GM18519 (cell line): Measurements from ENCODE around the gene LRRC8C.
A peak's percentile ranks its signal among the peaks of the same experiment; 100 is the strongest.

Experiments
- ATAC-seq: cut with Tn5 transposase; IDR thresholded peaks from one replicate; pipeline ENCODE4 v1.9.1; 2021; ENCODE audit warnings: mild to moderate bottlenecking, moderate library complexity; ENCODE audit not compliant: unreplicated experiment, low FRiP score

Gene LRRC8C

DNA sequence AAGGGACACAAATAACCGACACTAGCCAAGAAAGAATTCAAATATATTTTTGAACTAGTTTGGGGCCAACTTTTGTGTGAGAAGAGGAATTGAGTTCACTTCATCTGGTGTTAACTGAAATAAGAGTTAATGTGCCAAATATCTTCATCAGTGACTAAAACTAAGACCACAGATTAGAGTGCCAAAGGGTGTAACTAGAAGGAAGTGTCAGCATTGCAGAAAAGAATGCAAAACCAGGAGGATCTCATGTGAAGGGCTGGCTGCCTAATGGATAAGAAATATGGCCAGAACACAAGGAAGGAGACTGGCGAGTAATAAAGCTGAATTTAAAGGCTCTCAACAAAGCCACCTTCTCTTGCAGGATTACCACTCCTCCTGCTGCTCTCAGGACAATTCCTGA, 126.1 kb downstream of the LRRC8C start:
- ATAC-seq = no peak

DNA sequence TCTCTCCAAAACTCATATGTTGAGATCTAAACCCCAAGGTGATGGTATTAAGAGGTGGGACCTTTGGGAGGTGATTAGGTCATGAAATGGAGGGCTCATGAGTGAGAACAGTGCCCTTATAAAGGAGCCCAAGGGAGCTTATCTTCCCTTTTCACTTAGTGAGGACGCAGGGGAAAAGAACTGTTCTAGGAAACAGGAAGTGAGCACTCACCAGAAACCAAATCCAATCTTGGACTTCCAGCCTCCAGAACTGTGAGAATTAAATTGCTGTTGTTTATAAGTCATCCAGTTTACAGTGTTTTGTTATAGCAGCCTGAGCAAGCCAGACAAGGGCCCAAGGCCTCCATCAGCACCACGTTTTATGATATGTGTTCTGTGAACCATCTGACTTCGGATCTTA, 127.6 kb downstream of the LRRC8C start:
- ATAC-seq = no peak

DNA sequence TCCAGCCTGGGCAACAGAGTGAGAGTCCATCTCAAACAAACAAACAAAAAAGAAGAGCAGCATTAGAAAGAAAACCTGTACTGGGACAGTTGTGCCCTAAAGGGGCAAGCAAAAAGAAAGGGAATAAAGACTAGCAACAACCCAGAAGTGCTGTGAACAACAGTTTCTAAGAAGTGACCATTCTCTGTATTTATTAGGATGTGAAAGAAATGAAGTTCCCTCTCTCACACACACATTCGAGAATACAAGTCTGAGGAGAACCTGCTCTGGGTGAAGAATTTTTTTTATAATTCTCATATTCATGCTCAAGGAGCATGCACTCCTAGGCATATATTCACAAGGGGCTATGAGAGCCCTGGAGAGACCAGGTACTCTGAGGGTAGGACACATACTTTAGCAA, 128.4 kb downstream of the LRRC8C start:
- no peak for ATAC-seq

DNA sequence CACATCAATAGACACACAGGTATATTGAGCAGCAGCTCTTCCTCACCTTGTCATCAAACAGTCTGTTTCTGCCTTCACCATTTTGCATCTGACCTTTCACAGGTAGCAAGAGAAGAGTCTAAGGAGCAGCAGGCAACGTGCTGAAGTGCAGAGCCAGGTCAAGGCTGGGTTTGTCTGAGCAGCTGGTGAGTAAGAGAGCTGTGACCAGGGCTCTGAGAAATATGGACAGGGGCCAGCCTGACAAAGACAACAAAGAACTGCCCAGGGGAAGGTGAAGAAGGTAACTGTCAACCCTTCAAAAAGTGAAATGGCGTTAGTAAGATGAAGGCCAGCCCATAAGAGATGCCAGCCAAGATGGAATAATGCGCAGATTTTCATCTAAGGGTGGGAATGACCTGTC, 129.0 kb downstream of the LRRC8C start:
- ATAC-seq = no peak

DNA sequence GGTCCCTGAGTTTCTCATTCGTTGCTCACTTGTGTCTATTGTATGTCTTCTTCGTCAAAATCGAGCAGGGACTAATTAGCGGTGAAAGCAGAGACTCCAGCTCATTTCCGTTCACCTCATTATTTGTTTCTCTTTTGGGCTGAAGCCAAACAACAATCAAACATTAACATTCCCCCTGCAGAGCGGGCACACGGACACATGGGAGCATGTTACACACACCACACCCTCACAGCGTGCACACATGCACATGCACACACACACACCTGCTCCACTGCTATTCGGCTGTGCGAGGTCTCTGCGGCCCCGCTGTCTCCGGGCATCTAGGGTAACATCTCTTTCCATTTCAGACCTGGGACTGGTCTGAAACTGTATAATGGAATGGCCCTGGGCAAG, 129.5 kb downstream of the LRRC8C start:
- no peak for ATAC-seq

DNA sequence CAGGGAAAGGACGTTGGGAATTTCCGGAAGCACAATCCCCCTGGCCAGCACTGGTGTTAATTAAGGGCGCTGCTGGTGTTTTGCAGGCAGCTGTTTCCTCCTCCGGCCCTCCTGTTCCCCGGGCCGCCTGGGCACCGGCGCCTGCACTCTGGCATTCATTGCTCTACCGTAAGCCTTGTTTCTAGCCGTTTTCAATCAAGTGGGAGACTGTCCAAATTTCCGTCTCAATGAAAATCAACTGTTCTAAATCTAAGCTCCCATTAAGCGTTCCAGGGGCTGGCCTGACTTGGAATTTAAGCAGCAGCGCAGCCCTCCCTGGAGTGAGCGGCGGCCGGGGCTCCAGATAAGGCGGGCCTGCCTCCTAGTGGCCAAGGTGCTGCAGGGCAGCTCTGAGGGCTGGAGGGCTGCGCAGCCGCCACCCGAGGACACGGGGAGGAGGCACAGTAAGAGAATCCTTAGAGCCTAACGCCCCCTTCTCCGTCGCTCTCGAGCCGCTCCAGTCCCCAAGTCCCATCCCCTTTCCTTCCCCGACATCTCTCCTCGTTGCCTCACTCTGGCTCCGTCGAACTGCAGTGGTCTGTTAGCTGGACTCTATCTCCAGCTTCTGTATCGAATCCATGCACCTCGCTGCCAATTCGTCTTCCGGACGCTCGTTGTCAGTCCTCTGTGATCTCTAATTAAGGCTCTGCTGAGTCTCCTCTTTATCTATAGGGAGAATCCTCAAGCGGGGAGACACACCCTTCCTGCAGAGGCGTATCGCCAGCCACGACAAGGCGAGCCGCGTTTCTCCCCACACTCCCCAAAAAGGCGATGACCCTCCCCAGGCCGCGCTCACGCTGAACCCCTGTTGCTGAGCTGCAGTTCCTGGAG, 130.1 kb downstream of the LRRC8C start:
- ATAC-seq = peak; percentile 94

DNA sequence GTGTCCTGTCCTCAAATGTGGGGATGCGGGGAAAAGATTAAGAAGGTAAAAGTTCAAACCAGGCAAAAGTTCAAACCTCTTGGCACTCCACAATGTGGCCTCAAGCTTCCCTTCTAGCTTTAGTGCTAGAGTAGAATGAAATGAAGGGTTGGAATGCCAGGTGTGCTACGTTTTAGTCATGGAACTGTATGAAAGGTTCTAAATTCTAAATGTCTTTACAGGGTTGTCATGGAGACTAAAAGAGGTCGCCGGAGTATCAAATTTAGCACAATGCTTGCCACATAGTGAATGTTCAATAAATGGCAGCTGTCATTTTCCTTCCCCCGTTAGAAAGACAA, 130.7 kb downstream of the LRRC8C start:
- ATAC-seq = no peak

DNA sequence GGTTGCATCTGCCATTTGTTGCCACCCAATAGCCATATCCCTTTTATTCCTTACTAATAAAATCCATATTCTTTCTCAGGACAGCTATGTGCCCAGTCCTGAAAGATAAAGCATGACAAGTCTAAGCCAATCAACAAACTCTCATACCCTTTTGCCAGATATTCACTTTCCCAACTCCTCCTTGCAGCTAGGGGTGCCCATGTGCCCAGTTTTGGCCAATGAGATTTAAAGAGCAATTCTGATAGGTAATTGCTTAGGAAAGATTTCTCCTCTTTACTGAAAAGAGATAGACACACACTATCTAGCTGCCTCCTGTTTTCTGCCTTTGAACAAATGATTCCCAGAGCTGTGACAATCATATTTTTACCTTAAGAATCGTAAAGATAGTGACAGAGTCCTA, 132.9 kb downstream of the LRRC8C start:
- no peak for ATAC-seq

DNA sequence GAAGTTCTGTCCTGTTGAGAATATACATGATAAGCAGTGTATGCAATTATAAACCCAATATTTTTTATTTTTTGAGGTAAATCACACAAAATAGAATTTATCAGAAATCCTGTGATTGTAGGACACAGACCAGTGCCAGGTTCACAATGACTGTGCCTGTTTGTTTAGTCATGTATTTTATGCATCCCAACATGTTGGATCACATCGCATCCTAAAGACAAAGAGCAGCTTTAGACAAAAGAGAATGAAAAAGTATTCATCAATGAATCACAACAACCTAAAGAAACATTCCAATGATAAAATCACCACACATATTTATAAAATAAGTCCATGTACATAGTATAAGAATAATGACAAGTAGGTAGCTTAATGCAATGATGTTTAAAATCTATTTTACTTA, 134.7 kb downstream of the LRRC8C start:
- ATAC-seq = no peak
